IMR-90 (cell line): ENCODE measurements around the gene KRT6C. TPM values are rescaled to one million over a fixed set of nuclear protein-coding genes. Genes with fewer than 3 reads are reported as not detected.

ENCODE experiments used
- ATAC-seq: fragments of 200-7000 bp; cut with Tn5 transposase; 2 replicates; pipeline ENCODE4 v1.9.1; 2020; ENCODE audit warnings: low read depth, mild to moderate bottlenecking, moderate library complexity
- BruUV-seq: library from RNA; stranded (reverse); fragments of 400-500 nt; replicated peaks from 2 replicates; lab custom pipeline; 2021; lab: Mats Ljungman, UMichigan
- CTCF ChIA-PET: fragments of 300-600 bp; formaldehyde crosslinking; extraction: SDS; loops from one replicate; lab custom pipeline; 2021; ENCODE audit warnings: antibody characterized with exemption; lab: Yijun Ruan, JAX
- POLR2A ChIA-PET: fragments of 300-600 bp; sonication (Branson Sonifier 250); formaldehyde crosslinking; loops from one replicate; lab custom pipeline; 2022; ENCODE audit warnings: antibody characterized with exemption; ENCODE audit not compliant: unreplicated experiment; lab: Charles Lee
- DNase-seq: peaks from one replicate; pipeline ENCODE4 v3.0.0; 2013
- H2AFZ ChIP-seq: replicated peaks from 2 replicates; pipeline ENCODE3; 2013; ENCODE audit warnings: low read length, mild to moderate bottlenecking; ENCODE audit not compliant: poor library complexity
- H2AK5ac ChIP-seq: 2 replicates; pipeline ENCODE4 v1.6.1; 2013; ENCODE audit warnings: low read depth, low read length, inconsistent platforms
- H2AK9ac ChIP-seq: replicated peaks from 2 replicates; pipeline ENCODE3; 2013; ENCODE audit warnings: mild to moderate bottlenecking, low read depth, low read length, moderate library complexity; ENCODE audit not compliant: poor library complexity
- H2BK120ac ChIP-seq: 2 replicates; pipeline ENCODE4 v1.6.1; 2013; ENCODE audit warnings: low read depth, low read length, inconsistent platforms
- H2BK15ac ChIP-seq: 3 replicates; pipeline ENCODE4 v1.6.1; 2013; ENCODE audit warnings: low read depth, low read length, inconsistent platforms
- H2BK20ac ChIP-seq: 2 replicates; pipeline ENCODE4 v1.6.1; 2013; ENCODE audit warnings: low read depth, mild to moderate bottlenecking, inconsistent platforms, low read length, moderate library complexity
- H2BK5ac ChIP-seq: 2 replicates; pipeline ENCODE4 v1.6.1; 2013; ENCODE audit warnings: mild to moderate bottlenecking, low read depth, low read length, inconsistent platforms; ENCODE audit not compliant: poor library complexity, severe bottlenecking
- H3K14ac ChIP-seq: replicated peaks from 2 replicates; pipeline ENCODE4 v1.6.1; 2013; ENCODE audit warnings: low read depth, low read length, inconsistent platforms
- H3K18ac ChIP-seq: 2 replicates; pipeline ENCODE4 v1.6.1; 2013; ENCODE audit warnings: low read depth, low read length, control low read depth
- H3K23ac ChIP-seq: 2 replicates; pipeline ENCODE4 v1.6.1; 2013; ENCODE audit warnings: low read depth, low read length, inconsistent platforms
- H3K27ac ChIP-seq: 2 replicates; pipeline ENCODE4 v1.5.1; 2013; ENCODE audit warnings: mild to moderate bottlenecking, control low read depth, low read length; ENCODE audit not compliant: insufficient read depth
- H3K27me3 ChIP-seq: 2 replicates; pipeline ENCODE4 v1.6.1; 2013; ENCODE audit warnings: low read length; ENCODE audit not compliant: control insufficient read depth, insufficient read depth
- H3K36me3 ChIP-seq: 2 replicates; pipeline ENCODE4 v1.6.1; 2013; ENCODE audit warnings: low read length, mixed read lengths; ENCODE audit not compliant: control insufficient read depth, insufficient read depth
- H3K4ac ChIP-seq: 2 replicates; pipeline ENCODE4 v1.6.1; 2013; ENCODE audit warnings: low read depth, low read length, inconsistent platforms
- H3K4me1 ChIP-seq: 2 replicates; pipeline ENCODE4 v1.6.1; 2013; ENCODE audit warnings: low read length, mixed read lengths; ENCODE audit not compliant: control insufficient read depth, insufficient read depth
- H3K4me2 ChIP-seq: 2 replicates; pipeline ENCODE4 v1.6.1; 2013; ENCODE audit warnings: low read depth, mild to moderate bottlenecking, control low read depth, low read length, moderate library complexity
- H3K4me3 ChIP-seq: 2 replicates; pipeline ENCODE4 v1.5.1; 2013; ENCODE audit warnings: low read depth, mild to moderate bottlenecking, control low read depth, low read length, moderate library complexity; ENCODE audit not compliant: insufficient read depth
- H3K56ac ChIP-seq: 2 replicates; pipeline ENCODE4 v1.6.1; 2013; ENCODE audit warnings: low read length, inconsistent platforms; ENCODE audit not compliant: insufficient read depth; ENCODE audit errors: extremely low read depth
- H3K79me1 ChIP-seq, 2 experiments: 2 replicates each; pipeline ENCODE4 v1.6.1; 2013; ENCODE audit warnings: low read length in 2 of 2, inconsistent platforms in 1 of 2, low read depth in 1 of 2
- H3K9ac ChIP-seq: 2 replicates; pipeline ENCODE4 v1.6.1; 2013; ENCODE audit warnings: low read depth, low read length, control low read depth
- H3K9me1 ChIP-seq: 2 replicates; pipeline ENCODE4 v1.6.1; 2013; ENCODE audit warnings: low read length, inconsistent platforms; ENCODE audit not compliant: insufficient read depth
- H3K9me3 ChIP-seq: 2 replicates; pipeline ENCODE4 v1.6.1; 2013; ENCODE audit warnings: low read length; ENCODE audit not compliant: control insufficient read depth, insufficient read depth
- H4K20me1 ChIP-seq: 2 replicates; pipeline ENCODE4 v1.6.1; 2013; ENCODE audit warnings: low read length, inconsistent platforms; ENCODE audit not compliant: insufficient read depth
- H4K5ac ChIP-seq: 2 replicates; pipeline ENCODE4 v1.6.1; 2013; ENCODE audit warnings: mild to moderate bottlenecking, low read depth, low read length, control low read depth
- H4K8ac ChIP-seq, 2 experiments: 2 replicates each; pipeline ENCODE4 v1.6.1; 2013; ENCODE audit warnings: low read depth in 2 of 2, low read length in 2 of 2, control low read depth in 1 of 2, inconsistent platforms in 1 of 2
- H4K91ac ChIP-seq: 2 replicates; pipeline ENCODE4 v1.6.1; 2013; ENCODE audit warnings: low read depth, low read length, inconsistent platforms; ENCODE audit not compliant: insufficient read depth
- MAFK ChIP-seq: IDR thresholded peaks from 2 replicates; pipeline ENCODE4 v1.6.1; 2012; ENCODE audit warnings: low read depth, low read length, improper control_type of control experiment
- WGBS, 2 experiments: methylation state at CpG; one replicate each; pipeline versions ENCODE4 v1.1.5 to v1.1.7; 2013; ENCODE audit warnings: missing lambda C conversion rate in 2 of 2; ENCODE audit not compliant: insufficient read length in 1 of 2; ENCODE audit errors: extremely low coverage in 2 of 2; 5-methylcytosine and 5-hydroxymethylcytosine counted together
- dilution Hi-C: fragments of 300-500 bp; cut with HindIII; formaldehyde crosslinking; loops from one replicate; pipeline ENCODE4 v1.14.3; 2018; ENCODE audit warnings: low sequenced_read_pairs; ENCODE audit not compliant: unreplicated experiment
- in situ Hi-C: fragments of 300-500 bp; cut with MboI; formaldehyde crosslinking; loops from 3 replicates; pipeline ENCODE4 v1.14.3; 2019; ENCODE audit warnings: low sequenced_read_pairs, inconsistent platforms, mixed read lengths
- intact Hi-C: fragments of 100-400 bp; cut with micrococcal nuclease; formaldehyde crosslinking; loops from 2 replicates; pipeline ENCODE4 v1.10.0; 2022
- polyA plus RNA-seq, 3 experiments: library from polyadenylated mRNA; depleted of rRNA; stranded (reverse); fragments of >200 nt; gene quantifications; 2 replicates each; pipeline ENCODE4 v1.2.3, GENCODE V29; 2012; ENCODE audit warnings: low replicate concordance in 1 of 3
- total RNA-seq: library from RNA; depleted of rRNA; stranded (reverse); fragments of >200 nt; gene quantifications from 2 replicates; pipeline ENCODE4 v1.2.3, GENCODE V29; 2012

Gene KRT6C
- total and polyA plus RNA-seq, 2 of the 4 experiments (the other 2 are of a cell fraction), result not detected

- no peak overlapping the region for H4K5ac ChIP-seq
- no peak overlapping the region for H2BK120ac ChIP-seq
- POLR2A ChIA-PET, result no interaction called here
- no peak overlapping the region for H2AK9ac ChIP-seq
- no peak overlapping the region for H3K27ac ChIP-seq
- no peak overlapping the region for H3K23ac ChIP-seq
- H3K9ac ChIP-seq, result no peak overlapping the region
- no peak overlapping the region for H3K4me2 ChIP-seq
- H4K8ac ChIP-seq, result no peak overlapping the region
- no peak for ATAC-seq
- no peak overlapping the region for H2BK5ac ChIP-seq
- WGBS, 2 experiments, result 80% methylated on average over 1 of the region's 6 CpGs; no CpG with 5 or more reads in 1 of the 2 experiments
- no peak overlapping the region for H2AK5ac ChIP-seq
- H2BK15ac ChIP-seq, result no peak overlapping the region
- no peak overlapping the region for H3K4me3 ChIP-seq
- H3K36me3 ChIP-seq, result no peaks in the 10 kb centered on the region
- no peak overlapping the region for H3K18ac ChIP-seq
- DNase-seq, result peak; percentile 4
- H3K14ac ChIP-seq, result no peak overlapping the region
- H3K9me3 ChIP-seq, result no peaks in the 10 kb centered on the region
- no peaks in the 10 kb centered on the region for H3K9me1 ChIP-seq
- in situ Hi-C loops, result no loop called here
- H2AFZ ChIP-seq, result no peak overlapping the region
- no peak overlapping the region for H3K56ac ChIP-seq
- H4K20me1 ChIP-seq, result no peaks in the 10 kb centered on the region
- BruUV-seq, result no TSS peak
- no peak for TF ChIP-seq MAFK
- H3K4me1 ChIP-seq, result no peaks in the 10 kb centered on the region
- peaks cover 20% of the 10 kb centered on the region for H3K27me3 ChIP-seq
- no peak overlapping the region for H4K91ac ChIP-seq
- no peaks in the 10 kb centered on the region for H3K79me1 ChIP-seq
- H3K4ac ChIP-seq, result no peak overlapping the region
- no peak overlapping the region for H2BK20ac ChIP-seq
- CTCF ChIA-PET, result no interaction called here
- dilution Hi-C loops, result no loop called here
- intact Hi-C loops, result no loop called here
These were observed 38.7 kb downstream of the KRT6C start for GRCh38 chr12:52434760-52435530.
